ENCODE data around the gene ABHD12B. TPM values are rescaled to one million over a fixed set of nuclear protein-coding genes. Genes with fewer than 3 reads are reported as not detected.

ABHD12B gene
- total and polyA plus RNA-seq, 2 of the 13 experiments (the other 11 are each of a cell fraction or from before 2014, with no cell fraction given): not detected

DNA sequence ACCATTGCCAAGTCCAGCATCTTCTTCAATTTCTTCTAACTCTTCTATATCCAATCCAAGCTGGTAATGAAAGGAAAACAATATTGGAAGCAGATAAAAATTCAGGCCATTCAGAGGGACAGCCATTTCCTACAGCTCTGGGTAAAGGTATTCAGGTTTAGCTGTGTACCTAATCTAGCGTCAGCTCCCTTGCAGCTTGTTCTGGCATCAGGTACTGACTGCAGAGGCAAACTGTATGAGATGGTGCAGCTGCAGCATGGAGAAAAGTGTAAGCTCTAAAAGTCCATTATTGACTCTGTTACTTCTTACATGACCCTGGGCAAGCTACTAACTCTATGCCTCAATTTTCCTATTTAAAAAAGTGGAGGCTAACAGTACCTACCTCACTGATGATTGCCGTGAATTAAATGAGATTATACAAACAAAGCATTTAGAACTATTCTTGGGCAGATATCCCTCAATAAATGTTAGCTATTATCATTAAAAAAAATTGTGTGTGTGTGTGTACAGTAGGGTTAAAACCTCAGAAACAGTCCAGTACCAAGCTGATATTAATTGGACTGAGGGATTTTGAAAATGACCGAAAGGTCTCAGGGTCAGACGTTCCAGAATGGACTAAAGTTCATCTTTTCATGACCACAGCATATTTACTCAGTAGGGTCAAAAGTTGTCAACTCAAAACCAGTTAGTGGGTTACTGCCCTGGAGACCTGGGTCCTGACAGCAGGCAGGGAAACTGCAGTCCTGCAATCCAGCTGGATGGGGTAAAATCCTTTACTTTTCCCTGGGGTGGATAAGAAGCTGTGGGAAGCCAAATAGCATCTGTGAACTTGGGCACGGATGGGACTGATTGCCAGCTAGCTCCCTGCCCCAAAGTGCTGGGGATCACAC is 63.5 kb downstream of the ABHD12B start (continued):
- TF ChIP-seq, protein P1, sequence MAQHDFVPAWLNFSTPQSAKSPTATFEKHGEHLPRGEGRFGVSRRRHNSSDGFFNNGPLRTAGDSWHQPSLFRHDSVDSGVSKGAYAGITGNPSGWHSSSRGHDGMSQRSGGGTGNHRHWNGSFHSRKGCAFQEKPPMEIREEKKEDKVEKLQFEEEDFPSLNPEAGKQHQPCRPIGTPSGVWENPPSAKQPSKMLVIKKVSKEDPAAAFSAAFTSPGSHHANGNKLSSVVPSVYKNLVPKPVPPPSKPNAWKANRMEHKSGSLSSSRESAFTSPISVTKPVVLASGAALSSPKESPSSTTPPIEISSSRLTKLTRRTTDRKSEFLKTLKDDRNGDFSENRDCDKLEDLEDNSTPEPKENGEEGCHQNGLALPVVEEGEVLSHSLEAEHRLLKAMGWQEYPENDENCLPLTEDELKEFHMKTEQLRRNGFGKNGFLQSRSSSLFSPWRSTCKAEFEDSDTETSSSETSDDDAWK (CRISPR knock-in tag; IDR thresholded peaks at IDR 0.05): no peak
- TF ChIP-seq FOSL2 (CRISPR knock-in tag; IDR thresholded peaks at IDR 0.05) (peak; percentile 46), TOE1 (CRISPR knock-in tag; IDR thresholded peaks at IDR 0.05) (no peak), CEBPG (CRISPR knock-in tag; IDR thresholded peaks at IDR 0.05) (peak; percentile 64), KLF16 (CRISPR knock-in tag; IDR thresholded peaks at IDR 0.05) (peak in 1 of 2 experiments; percentile 43; a peak in 1 of 4 replicates), RBFOX2 (IDR thresholded peaks at IDR 0.05; ENCODE audit: low read depth, low read length) (no peak), BCL6 (CRISPR knock-in tag; IDR thresholded peaks at IDR 0.05) (peak; percentile 94), MAFF (IDR thresholded peaks at IDR 0.05; ENCODE audit: low read depth, low read length) (peak; percentile 73), ZSCAN9 (CRISPR knock-in tag; IDR thresholded peaks at IDR 0.05; ENCODE audit: borderline replicate concordance) (0 out of 2 replicates have a peak, but pooled peaks have one; percentile 45), ZEB1 (IDR thresholded peaks at IDR 0.05; ENCODE audit: insufficient replicate concordance, low read depth) (peak; percentile 33), ZNF230 (CRISPR knock-in tag; IDR thresholded peaks at IDR 0.05) (no peak), MAFK (conservative IDR thresholded peaks at IDR 0.05 in 1 of 2, IDR thresholded peaks at IDR 0.05 in 1 of 2; ENCODE audit: low read length in 2 of 2) (peak; percentile 82 to 91), HMG20A (CRISPR knock-in tag; IDR thresholded peaks at IDR 0.05; ENCODE audit: borderline replicate concordance) (peak; percentile 90; the same call in 1 of the 2 replicates), GABPA (IDR thresholded peaks at IDR 0.05; ENCODE audit: low read depth, low read length) (no peak), GABPA (CRISPR knock-in tag; IDR thresholded peaks at IDR 0.05; ENCODE audit: low read depth) (no peak)
- TF ChIP-seq, protein P2, sequence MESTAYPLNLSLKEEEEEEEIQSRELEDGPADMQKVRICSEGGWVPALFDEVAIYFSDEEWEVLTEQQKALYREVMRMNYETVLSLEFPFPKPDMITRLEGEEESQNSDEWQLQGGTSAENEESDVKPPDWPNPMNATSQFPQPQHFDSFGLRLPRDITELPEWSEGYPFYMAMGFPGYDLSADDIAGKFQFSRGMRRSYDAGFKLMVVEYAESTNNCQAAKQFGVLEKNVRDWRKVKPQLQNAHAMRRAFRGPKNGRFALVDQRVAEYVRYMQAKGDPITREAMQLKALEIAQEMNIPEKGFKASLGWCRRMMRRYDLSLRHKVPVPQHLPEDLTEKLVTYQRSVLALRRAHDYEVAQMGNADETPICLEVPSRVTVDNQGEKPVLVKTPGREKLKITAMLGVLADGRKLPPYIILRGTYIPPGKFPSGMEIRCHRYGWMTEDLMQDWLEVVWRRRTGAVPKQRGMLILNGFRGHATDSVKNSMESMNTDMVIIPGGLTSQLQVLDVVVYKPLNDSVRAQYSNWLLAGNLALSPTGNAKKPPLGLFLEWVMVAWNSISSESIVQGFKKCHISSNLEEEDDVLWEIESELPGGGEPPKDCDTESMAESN (CRISPR knock-in tag; conservative IDR thresholded peaks at IDR 0.05): 0 out of 2 replicates have a peak, but pooled peaks have one; percentile 19
- TF ChIP-seq, protein P3, sequence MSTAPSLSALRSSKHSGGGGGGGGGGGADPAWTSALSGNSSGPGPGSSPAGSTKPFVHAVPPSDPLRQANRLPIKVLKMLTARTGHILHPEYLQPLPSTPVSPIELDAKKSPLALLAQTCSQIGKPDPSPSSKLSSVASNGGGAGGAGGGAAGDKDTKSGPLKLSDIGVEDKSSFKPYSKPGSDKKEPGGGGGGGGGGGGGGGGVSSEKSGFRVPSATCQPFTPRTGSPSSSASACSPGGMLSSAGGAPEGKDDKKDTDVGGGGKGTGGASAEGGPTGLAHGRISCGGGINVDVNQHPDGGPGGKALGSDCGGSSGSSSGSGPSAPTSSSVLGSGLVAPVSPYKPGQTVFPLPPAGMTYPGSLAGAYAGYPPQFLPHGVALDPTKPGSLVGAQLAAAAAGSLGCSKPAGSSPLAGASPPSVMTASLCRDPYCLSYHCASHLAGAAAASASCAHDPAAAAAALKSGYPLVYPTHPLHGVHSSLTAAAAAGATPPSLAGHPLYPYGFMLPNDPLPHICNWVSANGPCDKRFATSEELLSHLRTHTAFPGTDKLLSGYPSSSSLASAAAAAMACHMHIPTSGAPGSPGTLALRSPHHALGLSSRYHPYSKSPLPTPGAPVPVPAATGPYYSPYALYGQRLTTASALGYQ (CRISPR knock-in tag; IDR thresholded peaks at IDR 0.05): peak; percentile 77
- TF ChIP-seq, protein P4, sequence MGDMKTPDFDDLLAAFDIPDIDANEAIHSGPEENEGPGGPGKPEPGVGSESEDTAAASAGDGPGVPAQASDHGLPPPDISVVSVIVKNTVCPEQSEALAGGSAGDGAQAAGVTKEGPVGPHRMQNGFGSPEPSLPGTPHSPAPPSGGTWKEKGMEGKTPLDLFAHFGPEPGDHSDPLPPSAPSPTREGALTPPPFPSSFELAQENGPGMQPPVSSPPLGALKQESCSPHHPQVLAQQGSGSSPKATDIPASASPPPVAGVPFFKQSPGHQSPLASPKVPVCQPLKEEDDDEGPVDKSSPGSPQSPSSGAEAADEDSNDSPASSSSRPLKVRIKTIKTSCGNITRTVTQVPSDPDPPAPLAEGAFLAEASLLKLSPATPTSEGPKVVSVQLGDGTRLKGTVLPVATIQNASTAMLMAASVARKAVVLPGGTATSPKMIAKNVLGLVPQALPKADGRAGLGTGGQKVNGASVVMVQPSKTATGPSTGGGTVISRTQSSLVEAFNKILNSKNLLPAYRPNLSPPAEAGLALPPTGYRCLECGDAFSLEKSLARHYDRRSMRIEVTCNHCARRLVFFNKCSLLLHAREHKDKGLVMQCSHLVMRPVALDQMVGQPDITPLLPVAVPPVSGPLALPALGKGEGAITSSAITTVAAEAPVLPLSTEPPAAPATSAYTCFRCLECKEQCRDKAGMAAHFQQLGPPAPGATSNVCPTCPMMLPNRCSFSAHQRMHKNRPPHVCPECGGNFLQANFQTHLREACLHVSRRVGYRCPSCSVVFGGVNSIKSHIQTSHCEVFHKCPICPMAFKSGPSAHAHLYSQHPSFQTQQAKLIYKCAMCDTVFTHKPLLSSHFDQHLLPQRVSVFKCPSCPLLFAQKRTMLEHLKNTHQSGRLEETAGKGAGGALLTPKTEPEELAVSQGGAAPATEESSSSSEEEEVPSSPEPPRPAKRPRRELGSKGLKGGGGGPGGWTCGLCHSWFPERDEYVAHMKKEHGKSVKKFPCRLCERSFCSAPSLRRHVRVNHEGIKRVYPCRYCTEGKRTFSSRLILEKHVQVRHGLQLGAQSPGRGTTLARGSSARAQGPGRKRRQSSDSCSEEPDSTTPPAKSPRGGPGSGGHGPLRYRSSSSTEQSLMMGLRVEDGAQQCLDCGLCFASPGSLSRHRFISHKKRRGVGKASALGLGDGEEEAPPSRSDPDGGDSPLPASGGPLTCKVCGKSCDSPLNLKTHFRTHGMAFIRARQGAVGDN (CRISPR knock-in tag; IDR thresholded peaks at IDR 0.05): peak; percentile 42; the same call in 1 of the 2 replicates
